ENCODE results near the gene AGAP1.

AGAP1 gene

DNA sequence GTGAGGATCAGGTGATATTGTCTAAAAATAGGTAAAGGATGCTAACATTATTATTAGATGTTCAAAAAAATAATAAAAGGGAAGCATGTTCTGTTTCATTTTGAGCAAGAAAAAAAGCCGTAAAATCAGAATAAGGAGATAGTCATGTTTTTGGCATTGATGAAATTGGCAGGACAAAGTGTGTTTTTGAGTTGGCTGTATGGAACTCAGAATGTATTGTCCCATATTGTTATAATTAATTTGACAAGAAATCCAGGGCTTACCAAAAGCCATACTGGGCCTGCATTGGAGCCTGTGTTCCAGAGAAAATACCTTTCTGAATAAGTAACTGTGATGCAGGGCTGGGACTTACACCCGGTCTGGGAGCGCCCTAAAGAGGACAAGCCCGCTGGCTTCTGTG lies 232.0 kb downstream of the AGAP1 start:
- no peak overlapping the region for H3K4me3 ChIP-seq (ENCODE audit: low read length)
- no peak for TF ChIP-seq CTCF (IDR thresholded peaks at IDR 0.05; ENCODE audit: insufficient read depth, low read depth, low read length, missing control alignments)
- DNase-seq (ENCODE audit: low read depth), result no peak

GRCh38 chr2:235726554-235726953 lies 232.7 kb downstream of the AGAP1 start:
- TF ChIP-seq CTCF (IDR thresholded peaks at IDR 0.05; ENCODE audit: insufficient read depth, low read depth, low read length, missing control alignments), result no peak
- no peak overlapping the region for H3K4me3 ChIP-seq (ENCODE audit: low read length)
- no peak for DNase-seq (ENCODE audit: low read depth)

DNA sequence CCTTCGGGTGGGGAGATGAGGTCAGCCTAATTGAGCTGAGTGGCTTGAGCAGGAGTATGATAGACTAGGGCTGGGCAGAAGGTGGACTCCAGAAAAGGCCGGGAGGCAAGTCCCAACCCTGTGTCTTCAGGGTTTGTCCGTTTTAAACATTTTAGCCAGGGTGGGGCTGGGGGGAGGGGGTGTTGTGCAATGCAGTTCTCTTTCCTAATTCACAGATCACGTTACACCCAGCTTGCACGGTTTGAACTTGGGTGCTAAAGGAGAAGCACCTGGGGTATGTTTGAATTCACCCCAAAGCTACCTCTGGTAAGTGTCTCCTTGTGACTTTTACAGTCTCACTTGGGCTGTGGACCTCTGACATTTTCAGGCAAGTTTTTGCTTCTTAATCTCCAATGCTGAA lies 233.3 kb downstream of the AGAP1 start:
- no peak for TF ChIP-seq CTCF (IDR thresholded peaks at IDR 0.05; ENCODE audit: insufficient read depth, low read depth, low read length, missing control alignments)
- no peak overlapping the region for H3K4me3 ChIP-seq (ENCODE audit: low read length)
- peak; percentile 27 for DNase-seq (ENCODE audit: low read depth)

GRCh38 chr2:235727891-235728799 lies 234.3 kb downstream of the AGAP1 start:
- H3K4me3 ChIP-seq (ENCODE audit: low read length), result no peak overlapping the region
- TF ChIP-seq CTCF (IDR thresholded peaks at IDR 0.05; ENCODE audit: insufficient read depth, low read depth, low read length, missing control alignments), result no peak
- DNase-seq (ENCODE audit: low read depth), result no peak

DNA sequence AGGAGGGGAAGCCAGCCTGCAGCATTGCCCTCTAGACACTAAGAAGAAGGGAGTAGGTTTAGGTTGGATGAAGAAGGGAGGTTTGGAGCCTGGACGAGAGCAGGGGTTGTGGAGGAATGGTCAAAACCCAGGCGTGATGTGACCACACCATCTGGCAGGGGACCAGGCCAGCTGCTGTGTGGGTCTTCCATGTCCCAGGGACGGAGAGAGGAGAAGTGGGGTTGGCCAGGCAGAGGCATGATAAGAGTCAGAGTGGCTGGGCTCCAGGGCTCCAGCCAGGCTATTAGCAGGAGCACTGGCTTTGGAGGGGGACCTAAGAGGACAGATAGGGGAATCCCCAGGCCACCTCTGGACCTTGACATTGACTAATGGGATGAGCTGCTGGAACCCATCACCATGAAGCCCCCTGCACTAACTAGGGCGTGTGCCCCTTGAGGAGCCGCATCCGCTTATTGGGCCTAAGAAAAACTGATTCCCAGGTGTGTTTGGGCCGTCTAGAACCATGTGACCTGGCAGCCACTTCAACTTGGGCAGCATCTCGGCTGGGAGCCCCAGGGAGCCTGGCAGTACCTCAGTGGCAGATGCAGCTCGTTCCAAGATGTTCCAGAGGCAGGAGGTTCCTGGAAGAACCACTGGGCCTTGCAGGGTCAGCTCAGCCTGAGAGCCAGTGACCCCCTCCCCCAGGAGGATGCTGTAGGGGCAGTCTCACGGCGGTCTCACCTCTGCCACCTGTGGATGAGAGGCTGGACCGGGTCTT lies 235.1 kb downstream of the AGAP1 start:
- no peak overlapping the region for H3K4me3 ChIP-seq (ENCODE audit: low read length)
- no peak for DNase-seq (ENCODE audit: low read depth)
- no peak for TF ChIP-seq CTCF (IDR thresholded peaks at IDR 0.05; ENCODE audit: insufficient read depth, low read depth, low read length, missing control alignments)

GRCh38 chr2:235729557-235729947 lies 235.7 kb downstream of the AGAP1 start:
- DNase-seq (ENCODE audit: low read depth), result no peak
- no peak for TF ChIP-seq CTCF (IDR thresholded peaks at IDR 0.05; ENCODE audit: insufficient read depth, low read depth, low read length, missing control alignments)
- no peak overlapping the region for H3K4me3 ChIP-seq (ENCODE audit: low read length)

Measured in epithelial cell of esophagus (primary cell).